NT2/D1 (cell line): ENCODE data around the gene UBE3C.

Experiments
- SUZ12 ChIP-seq: IDR thresholded peaks from 2 replicates; pipeline ENCODE4 v1.6.1; 2011; ENCODE audit not compliant: insufficient read length, insufficient read depth; ENCODE audit errors: extremely low read depth
- YY1 ChIP-seq: IDR thresholded peaks from 2 replicates; pipeline ENCODE4 v1.6.1; 2011; ENCODE audit not compliant: insufficient read length, insufficient read depth
- ZNF274 ChIP-seq: IDR thresholded peaks from 2 replicates; pipeline ENCODE4 v1.6.1; 2011; ENCODE audit warnings: mild to moderate bottlenecking, low read depth, low read length

GRCh38 chr7:157253850-157254249 is 115.1 kb downstream of the UBE3C start:
- TF ChIP-seq SUZ12 (no peak), YY1 (no peak), ZNF274 (no peak)
